CD8-positive, alpha-beta memory T cell (primary cell): ENCODE data around the gene ACBD6. TPM values are rescaled to one million over a fixed set of nuclear protein-coding genes. Genes with fewer than 3 reads are reported as not detected.

Source experiments
- CTCF ChIA-PET: fragments of 350-600 bp; sonication (Branson Sonifier 250); formaldehyde crosslinking; loops from one replicate; lab custom pipeline; 2021; ENCODE audit warnings: antibody characterized with exemption; lab: Charles Lee
- POLR2A ChIA-PET: fragments of 350-600 bp; sonication (Branson Sonifier 250); formaldehyde crosslinking; loops from one replicate; lab custom pipeline; 2021; ENCODE audit warnings: antibody characterized with exemption; lab: Charles Lee
- DNase-seq, 5 donors: peaks; one replicate each; pipeline versions ENCODE4 v3.0.0 to v3.0.0-alpha.2; 2020 to 2022; ENCODE audit warnings: mixed read lengths in 1 of 5
- H3K27ac ChIP-seq: one replicate; pipeline ENCODE4 v1.7.0; 2013; ENCODE audit warnings: low read depth, mild to moderate bottlenecking, low read length, moderate library complexity
- H3K27me3 ChIP-seq: 2 replicates; pipeline ENCODE4 v1.7.0; 2013; ENCODE audit warnings: low read length, mild to moderate bottlenecking; ENCODE audit not compliant: insufficient read depth, poor library complexity, severe bottlenecking
- H3K36me3 ChIP-seq: 2 replicates; pipeline ENCODE4 v1.7.0; 2013; ENCODE audit warnings: mild to moderate bottlenecking, low read length, moderate library complexity; ENCODE audit not compliant: insufficient read depth
- H3K4me1 ChIP-seq: 2 replicates; pipeline ENCODE4 v1.7.0; 2013; ENCODE audit warnings: mild to moderate bottlenecking, low read length, moderate library complexity; ENCODE audit not compliant: insufficient read depth
- H3K4me3 ChIP-seq: 2 replicates; pipeline ENCODE4 v1.7.0; 2013; ENCODE audit warnings: mild to moderate bottlenecking, low read length
- H3K9me3 ChIP-seq: 2 replicates; pipeline ENCODE4 v1.7.0; 2013; ENCODE audit warnings: mild to moderate bottlenecking, low read length
- H3K27ac Mint-ChIP-seq, 8 donors: one replicate each; pipeline ENCODE4 v1.8.0; 2020 to 2021; ENCODE audit warnings: mixed read lengths in 8 of 8, mild to moderate bottlenecking in 6 of 8, inconsistent platforms in 3 of 8, moderate library complexity in 3 of 8
- H3K27me3 Mint-ChIP-seq, 2 donors: one replicate each; pipeline ENCODE4 v1.8.0; 2020 to 2021; ENCODE audit warnings: mixed read lengths in 2 of 2, mild to moderate bottlenecking in 1 of 2, moderate library complexity in 1 of 2
- H3K36me3 Mint-ChIP-seq, 3 donors: one replicate each; pipeline ENCODE4 v1.8.0; 2020 to 2021; ENCODE audit warnings: mixed read lengths in 3 of 3, inconsistent platforms in 1 of 3, mild to moderate bottlenecking in 1 of 3
- H3K4me1 Mint-ChIP-seq, 3 donors: one replicate each; pipeline ENCODE4 v1.8.0; 2020 to 2021; ENCODE audit warnings: mixed read lengths in 3 of 3, inconsistent platforms in 1 of 3, mild to moderate bottlenecking in 1 of 3
- H3K4me3 Mint-ChIP-seq, 7 donors: one replicate each; pipeline ENCODE4 v1.8.0; 2020 to 2021; ENCODE audit warnings: mixed read lengths in 7 of 7, mild to moderate bottlenecking in 6 of 7, moderate library complexity in 4 of 7, inconsistent platforms in 2 of 7
- H3K9me3 Mint-ChIP-seq, 5 donors: one replicate each; pipeline ENCODE4 v1.8.0; 2020 to 2022; ENCODE audit warnings: mixed read lengths in 5 of 5, mild to moderate bottlenecking in 3 of 5, moderate library complexity in 2 of 5, inconsistent platforms in 1 of 5
- polyA plus RNA-seq: library from polyadenylated mRNA; unstranded; fragments of 300-500 nt; fragmentation: Illumina TruSeq; gene quantifications from one replicate; pipeline ENCODE4 v1.2.3, GENCODE V29; 2021
- total RNA-seq, 2 experiments: library from RNA; stranded (reverse); gene quantifications; one replicate each; pipeline ENCODE4 v1.2.3, GENCODE V29; 2021

Gene ACBD6
- total and polyA plus RNA-seq, 3 experiments from 2014 or later, result 33.8 to 51.4 (median 50.3) TPM

GRCh38 chr1:180271272-180272255, 230.8 kb downstream of the ACBD6 start:
- Mint-ChIP-seq H3K27me3 (peaks cover 0 to 4% of the 10 kb centered on the region in 2 donors), H3K27ac (no peak overlapping the region), H3K4me1 (no peaks in the 10 kb centered on the region), H3K4me3 (no peak overlapping the region), H3K36me3 (peaks cover 3 to 33% (median 8%) of the 10 kb centered on the region in 3 donors), H3K9me3 (no peaks in the 10 kb centered on the region)
- H3K27me3 ChIP-seq, result no peaks in the 10 kb centered on the region
- no peaks in the 10 kb centered on the region for H3K36me3 ChIP-seq
- no peak for DNase-seq
- H3K4me1 ChIP-seq, result no peaks in the 10 kb centered on the region
- no peaks in the 10 kb centered on the region for H3K9me3 ChIP-seq
- no peak overlapping the region for H3K4me3 ChIP-seq
- H3K27ac ChIP-seq, result no peak overlapping the region
- ChIA-PET POLR2A (no interaction called here), CTCF (no interaction called here)

GRCh38 chr1:180270530-180271271, 231.7 kb downstream of the ACBD6 start:
- Mint-ChIP-seq H3K4me3 (no peak overlapping the region), H3K4me1 (no peaks in the 10 kb centered on the region), H3K27me3 (peaks cover 0 to 4% of the 10 kb centered on the region in 2 donors), H3K36me3 (peaks cover 3 to 28% (median 8%) of the 10 kb centered on the region in 3 donors), H3K27ac (peak overlapping the region in 3 of 8 donors; percentile 39 to 74 (median 72)), H3K9me3 (no peaks in the 10 kb centered on the region)
- ChIA-PET POLR2A (no interaction called here), CTCF (no interaction called here)
- H3K27ac ChIP-seq, result no peak overlapping the region
- no peak overlapping the region for H3K4me3 ChIP-seq
- no peaks in the 10 kb centered on the region for H3K36me3 ChIP-seq
- H3K4me1 ChIP-seq, result no peaks in the 10 kb centered on the region
- no peak for DNase-seq
- H3K9me3 ChIP-seq, result no peaks in the 10 kb centered on the region
- no peaks in the 10 kb centered on the region for H3K27me3 ChIP-seq

GRCh38 chr1:180269645-180270529, 232.5 kb downstream of the ACBD6 start:
- no peak overlapping the region for H3K27ac ChIP-seq
- no peak for DNase-seq
- ChIA-PET CTCF (no interaction called here), POLR2A (no interaction called here)
- H3K9me3 ChIP-seq, result no peaks in the 10 kb centered on the region
- H3K4me3 ChIP-seq, result no peak overlapping the region
- H3K27me3 ChIP-seq, result no peaks in the 10 kb centered on the region
- no peaks in the 10 kb centered on the region for H3K4me1 ChIP-seq
- peak overlapping the region in 3 of 8 donors; percentile 3 to 86 (median 56) for H3K27ac Mint-ChIP-seq
- H3K27me3 Mint-ChIP-seq, result peaks cover 0 to 6% of the 10 kb centered on the region in 2 donors
- no peaks in the 10 kb centered on the region for H3K36me3 ChIP-seq
- H3K4me1 Mint-ChIP-seq, result no peaks in the 10 kb centered on the region
- no peaks in the 10 kb centered on the region for H3K9me3 Mint-ChIP-seq
- H3K36me3 Mint-ChIP-seq, result peaks cover 0 to 20% (median 4%) of the 10 kb centered on the region in 3 donors
- no peak overlapping the region for H3K4me3 Mint-ChIP-seq

- H3K27me3 Mint-ChIP-seq, result peaks cover 0 to 6% of the 10 kb centered on the region in 2 donors
- no peak overlapping the region for H3K27ac ChIP-seq
- H3K4me3 Mint-ChIP-seq, result no peak overlapping the region
- H3K4me1 Mint-ChIP-seq, result no peaks in the 10 kb centered on the region
- no peaks in the 10 kb centered on the region for H3K4me1 ChIP-seq
- H3K4me3 ChIP-seq, result no peak overlapping the region
- CTCF ChIA-PET, result interaction anchor here (1.5 kb wide), 1 partner anchor 13 kb away, joined by 3 read pairs; no protein-coding TSS in a partner anchor
- H3K27me3 ChIP-seq, result no peaks in the 10 kb centered on the region
- H3K9me3 Mint-ChIP-seq, result no peaks in the 10 kb centered on the region
- no peaks in the 10 kb centered on the region for H3K9me3 ChIP-seq
- H3K36me3 Mint-ChIP-seq, result peaks cover 0 to 7% (median 3%) of the 10 kb centered on the region in 3 donors
- no peak for DNase-seq
- POLR2A ChIA-PET, result no interaction called here
- H3K36me3 ChIP-seq, result no peaks in the 10 kb centered on the region
- no peak overlapping the region for H3K27ac Mint-ChIP-seq
Observed at GRCh38 chr1:180268556-180269075, 233.8 kb downstream of the ACBD6 start.

- Histone ChIP-seq H3K36me3 (no peaks in the 10 kb centered on the region), H3K4me1 (no peaks in the 10 kb centered on the region), H3K4me3 (no peak overlapping the region), H3K9me3 (no peaks in the 10 kb centered on the region), H3K27ac (no peak overlapping the region), H3K27me3 (no peaks in the 10 kb centered on the region)
- Mint-ChIP-seq H3K27ac (peak overlapping the region in 1 of 8 donors; percentile 47), H3K27me3 (peaks cover 0 to 6% of the 10 kb centered on the region in 2 donors), H3K9me3 (no peaks in the 10 kb centered on the region), H3K4me3 (no peak overlapping the region), H3K36me3 (peaks cover 0 to 3% (median 3%) of the 10 kb centered on the region in 3 donors), H3K4me1 (no peaks in the 10 kb centered on the region)
- CTCF ChIA-PET, result interaction anchor here (1.5 kb wide), 1 partner anchor 12 kb away, joined by 3 read pairs; no protein-coding TSS in a partner anchor
- no peak for DNase-seq
- POLR2A ChIA-PET, result no interaction called here
Observed at GRCh38 chr1:180267761-180268555, 234.4 kb downstream of the ACBD6 start.

GRCh38 chr1:180267211-180267561, 235.2 kb downstream of the ACBD6 start:
- H3K27me3 Mint-ChIP-seq, result peaks cover 0 to 8% of the 10 kb centered on the region in 2 donors
- H3K4me3 Mint-ChIP-seq, result no peak overlapping the region
- no peaks in the 10 kb centered on the region for H3K9me3 Mint-ChIP-seq
- Histone ChIP-seq H3K9me3 (no peaks in the 10 kb centered on the region), H3K27me3 (no peaks in the 10 kb centered on the region), H3K4me1 (no peaks in the 10 kb centered on the region), H3K27ac (no peak overlapping the region), H3K36me3 (no peaks in the 10 kb centered on the region), H3K4me3 (no peak overlapping the region)
- ChIA-PET POLR2A (no interaction called here), CTCF (interaction anchor here (1.5 kb wide), 1 partner anchor 12 kb away, joined by 3 read pairs; no protein-coding TSS in a partner anchor)
- no peak overlapping the region for H3K27ac Mint-ChIP-seq
- no peaks in the 10 kb centered on the region for H3K4me1 Mint-ChIP-seq
- no peak for DNase-seq
- peaks cover 0 to 3% (median 3%) of the 10 kb centered on the region in 3 donors for H3K36me3 Mint-ChIP-seq
